Central memory CD4-positive, alpha-beta T cell (primary cell): ENCODE results near the gene PCYT1A.

ENCODE experiments used
- DNase-seq: peaks from one replicate; pipeline ENCODE4 v3.0.0; 2022

The PCYT1A gene

DNA sequence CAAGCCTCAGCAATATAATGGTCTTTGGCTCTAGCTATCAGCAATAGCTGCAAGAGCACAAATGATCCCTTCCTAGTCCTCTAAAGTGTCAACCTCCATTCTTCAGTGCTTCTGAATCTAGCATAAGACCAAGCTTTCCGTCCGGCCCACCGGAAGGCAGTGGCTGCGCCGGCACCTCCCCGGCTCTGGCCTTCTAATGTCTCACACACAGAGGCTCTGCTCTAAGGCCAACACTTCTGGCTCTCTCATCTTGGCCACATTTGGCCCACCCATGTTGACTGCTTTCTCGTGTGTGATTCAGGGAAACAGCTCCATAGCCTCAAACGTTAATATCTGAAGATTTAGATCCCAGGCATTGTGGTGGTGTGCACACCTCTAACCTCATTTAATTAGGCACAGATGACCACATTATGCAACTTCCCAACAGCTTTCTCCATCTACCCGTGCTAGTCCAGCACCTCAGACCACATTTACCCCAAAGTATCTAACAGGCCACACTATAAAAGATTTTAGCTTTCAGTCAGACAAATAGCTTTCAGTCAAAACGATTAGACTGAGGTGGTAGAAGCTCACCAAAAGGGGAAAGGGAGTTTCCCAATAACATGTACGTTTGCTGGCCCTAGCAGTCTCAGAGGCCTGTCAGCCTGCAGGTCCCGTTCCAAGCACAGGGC lies 51.9 kb downstream of the PCYT1A start:
- no peak for DNase-seq

DNA sequence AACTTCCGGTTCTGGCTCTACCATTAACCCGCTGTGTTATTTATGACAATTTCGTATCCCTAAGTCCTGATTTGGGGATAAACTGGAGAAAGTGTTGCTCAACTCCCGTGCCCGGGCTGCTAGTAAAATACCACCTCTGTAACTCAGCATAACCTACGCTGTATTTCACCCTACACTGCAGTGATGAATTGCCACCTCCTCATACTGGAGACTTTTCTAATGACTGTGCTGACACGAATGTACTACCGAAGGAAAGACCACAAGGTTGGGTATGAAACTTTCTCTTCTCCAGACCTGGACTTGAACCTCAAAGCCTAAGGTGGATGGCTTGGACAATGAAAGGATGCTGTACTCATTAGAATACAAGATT lies 54.7 kb downstream of the PCYT1A start:
- DNase-seq: no peak

DNA sequence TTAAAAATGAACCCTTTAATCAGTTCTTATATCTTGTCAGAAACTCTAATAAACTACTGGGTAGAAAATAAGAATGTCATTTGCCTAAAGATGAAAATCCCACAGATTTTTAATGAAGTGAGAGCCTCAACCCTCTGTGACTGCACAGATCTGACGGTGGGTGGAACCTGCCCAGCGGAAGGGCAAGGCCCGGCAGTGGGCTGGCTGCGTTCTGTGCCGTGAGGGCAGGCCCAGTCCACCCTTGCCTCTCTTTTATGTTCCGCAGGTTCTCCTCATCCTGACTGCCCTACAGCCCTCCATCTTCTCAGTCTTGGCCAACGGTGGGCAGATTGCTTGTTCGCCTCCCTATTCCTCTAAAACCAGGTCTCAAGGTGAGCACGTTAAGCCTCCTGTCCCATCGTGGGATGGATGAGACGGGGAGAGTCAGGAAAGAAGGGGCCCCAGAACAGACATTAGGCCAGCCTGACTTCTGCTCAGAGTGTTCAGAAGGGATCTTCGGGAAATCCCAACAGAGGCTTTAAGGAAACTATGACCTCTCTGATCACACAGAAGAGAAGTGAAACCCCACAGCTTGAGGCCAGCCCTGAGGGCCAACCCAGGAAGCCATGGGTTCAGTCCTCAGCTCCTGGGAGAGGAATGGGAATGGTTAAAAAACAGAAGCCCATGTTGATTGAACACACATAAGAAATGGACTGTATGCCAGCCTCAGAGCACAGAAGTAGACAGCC lies 55.2 kb downstream of the PCYT1A start:
- DNase-seq: no peak

DNA sequence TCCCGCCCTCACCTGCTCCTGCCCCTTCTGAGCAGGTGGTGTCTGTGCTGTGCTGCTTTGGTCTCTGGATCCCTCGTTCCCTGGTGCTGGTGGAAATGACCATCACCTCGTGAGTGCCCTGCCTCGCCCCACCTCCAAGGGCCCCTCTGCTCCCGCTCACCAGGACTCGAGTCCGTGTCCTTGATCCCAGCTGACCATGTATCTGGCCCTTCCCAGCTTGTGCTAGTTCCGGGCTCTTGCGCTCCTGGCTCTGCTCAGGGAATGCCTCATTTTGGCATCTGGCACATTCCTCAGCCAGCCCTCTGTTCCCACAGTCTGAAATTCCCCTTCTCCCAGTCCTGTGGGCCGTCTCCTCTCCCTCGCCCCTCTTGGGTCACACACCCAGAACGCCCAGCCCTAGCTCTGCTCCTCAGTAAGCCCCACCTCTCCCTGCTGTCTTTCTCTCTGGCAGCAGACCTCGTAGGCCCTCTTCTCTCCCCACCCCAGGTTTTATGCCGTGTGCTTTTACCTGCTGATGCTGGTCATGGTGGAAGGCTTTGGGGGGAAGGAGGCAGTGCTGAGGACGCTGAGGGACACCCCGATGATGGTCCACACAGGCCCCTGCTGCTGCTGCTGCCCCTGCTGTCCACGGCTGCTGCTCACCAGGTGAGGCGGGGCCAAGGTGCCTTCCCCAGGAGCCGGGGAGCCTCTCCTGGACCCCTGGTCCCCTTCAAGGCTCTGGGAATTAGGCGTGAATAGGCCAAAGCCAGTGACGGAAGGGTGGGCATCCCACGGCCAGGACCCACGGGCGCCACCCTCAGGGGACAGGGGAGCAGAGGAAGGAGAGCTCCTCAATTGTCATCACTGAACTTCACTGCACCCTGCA lies 59.7 kb downstream of the PCYT1A start:
- DNase-seq: no peak

DNA sequence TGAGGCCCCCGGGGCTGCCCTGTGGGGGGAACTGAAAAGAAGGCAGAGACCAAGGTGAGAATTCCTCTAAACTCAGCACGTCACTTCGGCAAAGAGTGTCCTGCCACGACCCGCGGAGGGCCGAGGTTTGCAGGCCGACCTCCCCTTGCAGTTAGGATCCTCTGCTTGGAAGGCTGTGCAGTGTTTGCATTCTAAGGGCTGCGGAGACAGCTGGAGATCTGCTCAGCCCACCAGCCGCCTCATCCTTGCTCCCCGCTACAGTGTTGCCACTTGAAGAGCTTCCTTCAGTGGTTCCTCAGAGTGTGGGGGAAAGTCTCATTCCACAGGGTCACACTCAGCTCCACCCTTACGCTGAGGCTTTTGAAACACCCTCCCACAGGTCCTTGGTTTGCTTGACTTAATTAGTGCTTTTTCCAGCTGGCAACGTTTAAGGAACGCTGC lies 60.4 kb downstream of the PCYT1A start:
- no peak for DNase-seq

DNA sequence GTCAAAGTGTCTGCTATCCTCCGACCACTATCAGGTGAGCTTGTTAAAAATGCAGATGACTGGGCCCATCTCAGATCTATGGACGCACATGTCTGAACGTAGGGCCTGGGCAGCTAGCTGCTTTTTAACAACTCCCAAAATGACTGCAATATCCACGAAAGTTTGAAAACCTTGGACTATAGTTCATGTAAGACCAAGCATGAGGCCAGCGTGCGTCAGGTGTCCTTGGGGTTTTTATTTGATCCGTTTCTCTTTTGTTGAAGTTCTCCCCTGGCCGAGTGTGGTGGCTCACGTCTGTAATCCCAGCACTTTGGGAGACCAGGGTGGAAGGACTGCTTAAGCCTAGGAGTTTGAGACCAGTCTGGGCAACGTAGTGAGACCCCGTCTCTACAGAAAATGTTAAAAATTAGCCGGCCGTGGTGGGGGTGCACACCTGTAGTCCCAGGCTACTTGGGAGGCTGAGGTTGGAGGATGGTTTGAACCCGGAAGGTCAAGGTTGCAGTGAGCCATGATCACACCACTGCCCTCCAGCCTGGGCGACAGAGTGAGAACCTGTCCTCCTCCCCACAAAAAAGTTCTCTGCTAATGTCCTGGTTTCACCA lies 61.7 kb downstream of the PCYT1A start:
- DNase-seq: no peak

DNA sequence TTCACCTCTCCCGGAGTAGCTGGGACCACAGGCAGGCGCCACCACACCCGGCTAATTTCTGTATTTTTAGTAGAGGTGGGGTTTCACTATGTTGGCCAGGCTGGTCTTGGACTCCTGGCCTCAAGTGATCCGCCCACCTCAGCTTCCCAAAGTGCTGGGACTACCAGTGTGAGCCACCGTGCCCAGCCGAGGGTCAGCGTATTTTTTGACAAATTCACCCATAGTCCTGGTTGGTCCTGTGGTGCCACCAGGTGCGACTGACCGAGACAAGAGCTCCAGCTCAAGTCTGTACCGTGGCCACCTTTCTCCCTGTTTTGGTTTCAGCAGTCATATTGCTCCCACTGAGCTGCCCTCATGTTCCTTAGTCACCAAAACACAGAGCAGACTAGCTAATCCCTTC lies 62.4 kb downstream of the PCYT1A start:
- no peak for DNase-seq

DNA sequence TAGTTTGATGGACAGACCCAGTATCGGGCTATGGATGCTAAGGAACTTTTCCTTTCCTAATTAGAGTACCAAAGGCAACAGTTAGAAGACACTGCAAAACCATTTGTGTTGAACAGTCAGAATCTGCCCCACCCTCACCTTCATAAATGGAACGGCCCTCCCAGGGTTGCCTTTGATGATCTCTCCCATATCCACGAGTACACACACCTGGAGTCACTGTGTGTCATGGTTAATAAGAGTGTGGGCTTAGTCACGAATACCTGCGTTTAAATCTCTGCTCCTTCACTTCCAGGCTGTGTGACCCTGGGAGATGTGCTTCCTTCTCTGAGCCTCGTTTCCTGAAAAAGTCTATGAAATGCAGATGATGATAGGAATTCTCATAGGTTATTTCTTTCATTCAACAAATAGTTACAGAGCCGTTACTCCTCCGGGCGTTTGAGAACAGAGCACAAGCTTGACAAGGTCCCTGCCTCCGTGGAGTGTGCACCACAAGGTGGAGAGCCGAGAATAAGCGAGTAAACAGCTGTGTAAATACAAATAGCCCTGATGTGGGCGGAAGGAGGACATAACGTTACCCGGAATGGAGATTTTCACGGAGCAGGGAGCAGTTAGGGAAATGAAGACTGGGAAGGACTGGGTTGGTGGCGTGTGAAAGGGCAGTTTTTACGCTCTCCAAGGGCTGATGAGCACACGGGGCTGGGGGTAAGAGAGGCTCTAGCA lies 64.5 kb downstream of the PCYT1A start:
- no peak for DNase-seq

DNA sequence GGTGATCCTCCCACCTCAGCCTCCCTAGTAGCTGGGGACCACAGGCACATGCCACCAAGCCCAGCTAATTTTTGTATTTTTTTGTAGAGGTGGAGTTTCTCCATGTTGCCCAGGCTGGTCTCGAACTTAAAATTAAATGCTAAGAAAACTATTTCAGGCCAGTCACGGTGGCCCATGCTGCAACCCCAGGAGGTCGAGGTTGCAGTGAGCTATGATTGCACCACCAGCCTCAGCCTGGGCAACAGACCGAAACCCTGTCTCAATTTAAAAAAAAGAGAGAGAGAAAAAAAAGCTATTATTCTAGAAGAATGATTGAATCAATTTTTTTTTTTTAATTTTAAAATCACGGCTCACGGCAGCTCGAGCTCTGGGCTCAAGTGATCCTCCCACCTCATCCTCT lies 66.5 kb downstream of the PCYT1A start:
- DNase-seq: no peak

DNA sequence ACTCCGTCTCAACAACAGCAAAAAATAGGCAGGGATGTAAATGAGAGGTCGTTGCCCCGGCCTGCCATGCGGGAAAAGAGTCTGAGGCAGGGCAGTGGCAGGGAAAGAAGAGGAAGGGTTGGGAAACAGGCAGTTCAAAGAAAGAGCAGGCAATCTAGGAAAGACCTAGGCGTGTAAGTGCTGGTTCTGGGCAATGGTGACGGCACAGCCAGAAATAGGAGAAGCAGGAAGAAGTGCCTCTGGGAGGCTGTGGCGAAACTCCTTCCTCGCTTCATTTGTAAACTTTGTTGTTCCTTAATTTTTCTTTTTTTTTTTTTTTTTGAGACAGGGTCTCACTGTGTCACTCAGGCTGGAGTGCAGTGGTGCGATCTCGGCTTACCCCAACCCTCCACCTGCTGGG lies 66.9 kb downstream of the PCYT1A start:
- no peak for DNase-seq

DNA sequence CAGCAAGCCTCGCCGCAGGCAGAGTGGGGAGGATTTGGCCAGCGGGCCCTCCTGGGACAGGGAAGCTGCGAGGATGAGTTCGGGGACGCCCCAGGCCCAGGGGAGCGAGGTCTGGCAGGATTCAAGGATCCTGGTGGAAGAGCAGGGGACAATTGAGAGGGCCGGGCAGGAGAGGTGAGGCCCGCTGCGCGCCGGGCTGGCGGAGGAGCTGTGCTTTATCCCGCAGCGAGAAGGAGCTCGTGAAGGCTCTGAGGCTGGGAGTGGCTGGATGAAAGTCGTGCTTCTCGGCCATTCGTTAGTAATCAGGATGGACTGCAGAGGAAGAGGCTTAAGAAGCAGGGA lies 67.6 kb downstream of the PCYT1A start:
- DNase-seq: no peak

DNA sequence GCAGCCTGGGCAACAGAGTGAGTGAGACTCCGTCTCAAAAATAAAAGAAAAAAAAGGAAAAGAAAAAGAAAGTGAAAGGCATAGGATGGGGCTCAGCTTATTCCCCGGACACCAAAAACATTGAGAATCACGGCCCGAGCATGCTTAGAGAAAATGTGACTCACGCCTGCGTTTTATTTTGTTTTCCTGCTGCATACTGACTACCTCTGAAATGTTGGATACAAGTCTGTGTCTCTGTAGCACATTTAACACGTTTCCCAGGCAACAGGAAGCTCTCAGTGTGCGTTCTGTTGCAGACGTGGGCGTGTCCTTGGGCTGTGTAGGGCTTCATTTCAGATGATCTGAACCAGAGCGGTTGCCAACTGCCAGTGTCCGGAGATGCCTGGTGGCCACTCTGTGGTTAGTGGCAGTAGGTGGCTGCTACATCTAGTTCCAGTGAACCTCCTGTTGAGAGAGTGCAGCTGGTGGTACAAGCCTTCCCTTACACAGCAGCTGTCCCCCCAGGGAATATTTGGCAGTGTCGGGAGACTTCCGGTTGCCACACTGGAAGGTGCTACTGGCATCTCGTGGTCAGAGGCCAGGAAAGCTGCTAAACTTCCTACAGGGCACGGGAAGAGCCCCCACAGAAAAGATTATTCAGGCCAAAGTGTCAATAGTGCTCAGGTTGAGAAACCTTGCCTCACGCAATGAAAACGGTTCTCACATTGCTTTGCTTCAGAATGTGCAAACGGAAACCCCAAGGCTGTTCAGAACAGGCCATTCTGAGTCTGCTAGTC lies 68.1 kb downstream of the PCYT1A start:
- DNase-seq: peak; percentile 74

DNA sequence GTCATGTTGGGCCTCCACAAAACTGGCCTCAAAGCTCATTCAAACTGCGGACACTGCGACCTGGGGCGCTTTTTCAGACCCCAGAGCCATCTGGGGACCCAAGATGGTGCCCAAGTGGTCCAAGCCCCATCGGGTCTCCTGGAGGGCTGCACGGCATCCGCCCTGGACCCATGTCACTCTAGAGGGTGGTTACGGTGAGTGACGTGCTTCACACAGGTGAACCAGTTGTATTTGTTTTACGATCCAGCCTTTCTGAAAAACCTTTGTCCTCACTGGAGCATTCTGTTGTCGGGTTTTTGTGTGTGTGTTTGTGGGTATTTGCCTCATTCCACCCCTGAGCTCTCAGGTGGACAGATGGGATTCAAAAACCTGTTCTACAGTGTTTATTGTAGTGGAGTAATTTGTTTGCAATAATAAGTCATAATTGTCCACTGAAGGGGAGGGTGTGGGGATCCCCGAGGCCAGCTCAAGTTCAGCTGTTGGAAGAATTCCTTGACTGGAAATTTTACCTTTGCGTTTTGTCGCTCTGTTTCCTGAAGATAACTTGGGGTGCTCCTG lies 69.3 kb downstream of the PCYT1A start:
- DNase-seq: no peak

DNA sequence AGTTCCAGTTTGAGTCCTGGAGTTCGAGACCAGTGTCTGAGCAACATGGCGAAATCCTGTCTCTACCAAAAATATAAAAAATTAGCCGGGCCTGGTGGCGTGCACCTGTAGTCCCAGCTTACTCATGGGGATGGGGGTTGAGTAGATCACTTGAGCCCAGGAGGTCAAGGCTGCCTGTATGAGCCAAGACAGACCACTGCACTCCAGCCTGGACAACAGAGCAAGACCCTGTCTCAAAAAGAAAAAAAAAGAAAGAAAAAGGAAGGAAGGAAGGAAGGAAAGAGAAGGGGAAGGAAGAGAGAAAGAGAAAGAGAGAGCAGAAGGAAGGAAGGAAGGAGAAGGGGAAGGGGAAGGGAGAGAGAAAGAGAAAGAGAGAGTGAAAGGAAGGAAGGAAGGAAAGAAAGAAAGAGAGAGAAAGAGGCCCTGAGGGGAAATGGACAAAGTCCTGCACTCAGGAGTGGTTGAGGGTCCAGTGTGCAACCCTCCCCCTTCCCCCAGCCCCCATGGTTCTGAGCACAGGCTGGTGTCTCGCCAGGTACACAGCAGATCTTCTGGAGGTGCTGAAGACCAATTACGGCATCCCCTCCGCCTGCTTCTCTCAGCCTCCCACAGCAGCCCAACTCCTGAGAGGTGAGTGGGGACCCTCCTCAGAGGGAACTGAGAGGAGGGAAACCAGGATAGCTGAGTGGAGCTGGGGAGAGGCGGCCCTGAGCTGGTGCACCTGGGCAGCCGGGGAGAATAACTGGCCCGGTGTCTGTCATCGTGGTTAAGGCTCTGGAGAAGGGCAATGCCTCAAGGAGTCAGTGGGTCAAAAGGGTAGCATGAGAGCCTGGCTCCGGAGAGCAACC lies 70.0 kb downstream of the PCYT1A start:
- DNase-seq: no peak

DNA sequence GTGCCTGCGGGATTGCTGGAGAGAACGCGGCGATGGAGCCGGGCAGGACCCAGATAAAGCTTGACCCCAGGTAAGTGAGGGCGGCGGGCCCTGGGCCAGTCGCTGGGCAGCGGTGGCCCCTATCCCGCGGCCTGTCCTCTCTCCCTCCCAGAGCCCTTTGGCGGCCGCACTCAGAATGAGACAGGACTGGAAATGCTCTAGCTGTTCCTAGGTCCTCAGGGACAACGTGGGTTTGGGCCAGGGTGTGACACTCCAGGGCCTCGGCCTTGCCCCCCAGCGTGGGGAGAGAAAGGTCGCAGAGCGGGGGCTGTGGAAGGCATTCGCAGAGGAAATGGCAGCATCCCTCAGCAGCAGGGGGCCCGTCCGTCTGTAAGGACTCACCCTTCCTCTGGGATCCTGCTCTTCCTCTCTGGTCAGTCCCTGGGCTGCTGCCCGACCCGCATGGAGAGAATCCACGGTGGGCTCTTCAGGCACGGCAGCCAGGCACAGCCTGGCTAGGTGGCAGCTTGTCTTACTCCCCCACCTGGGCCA lies 70.8 kb downstream of the PCYT1A start:
- no peak for DNase-seq

DNA sequence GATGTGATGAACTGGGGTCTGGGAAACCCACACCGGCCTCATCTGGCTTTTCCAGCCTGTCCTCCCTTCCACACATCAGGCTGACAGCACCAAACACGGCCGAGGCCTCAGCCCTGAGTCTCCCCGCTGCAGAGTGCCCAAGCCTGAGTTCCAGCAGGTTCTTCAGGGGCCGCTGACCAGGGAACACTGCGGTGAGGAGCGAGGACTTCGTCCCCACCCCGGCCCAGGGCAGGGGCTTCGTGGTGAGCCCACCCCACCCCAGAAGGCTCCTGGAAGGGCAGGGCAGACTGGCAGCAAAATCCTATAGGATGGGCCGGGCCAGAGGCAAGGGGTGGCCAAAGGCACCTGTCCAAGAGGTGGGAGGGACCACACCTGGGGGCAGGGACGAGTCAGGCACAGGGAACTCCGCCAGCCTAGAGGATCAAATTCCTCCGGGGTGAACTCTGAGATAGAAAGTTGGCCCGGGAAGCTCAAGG lies 71.4 kb downstream of the PCYT1A start, which contains the start of gene SLC51A:
TSS of gene SLC51A (plus strand) at position 446 of the 476 bp plus-strand sequence. CDS start 179 bp downstream, outside the sequence.
- DNase-seq: no peak

DNA sequence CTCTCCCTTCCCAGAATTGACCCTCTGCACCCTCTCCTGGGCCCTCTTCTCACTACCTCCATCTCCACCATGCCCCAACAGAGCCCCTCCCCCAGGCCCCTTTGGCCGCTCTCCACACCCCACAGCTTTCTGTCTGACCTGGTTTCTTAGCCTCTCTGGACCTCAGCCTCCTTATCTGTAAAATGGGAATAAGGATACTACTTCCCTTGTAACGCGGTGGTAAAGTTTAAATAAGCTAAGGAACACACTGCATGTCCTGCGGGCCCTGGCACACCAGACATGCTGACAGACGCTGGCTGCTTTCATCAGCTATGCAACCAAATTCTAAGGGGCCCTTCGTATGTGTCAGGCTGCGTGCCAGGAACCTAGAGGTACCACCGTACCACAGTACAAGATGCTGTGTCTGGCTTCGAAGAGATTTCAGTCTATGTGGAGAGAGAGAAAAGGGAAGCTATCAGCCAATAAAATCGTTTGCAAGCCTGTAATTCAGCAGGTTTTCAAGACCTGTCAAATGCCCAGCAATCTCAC lies 72.0 kb downstream of the PCYT1A start:
- DNase-seq: no peak

DNA sequence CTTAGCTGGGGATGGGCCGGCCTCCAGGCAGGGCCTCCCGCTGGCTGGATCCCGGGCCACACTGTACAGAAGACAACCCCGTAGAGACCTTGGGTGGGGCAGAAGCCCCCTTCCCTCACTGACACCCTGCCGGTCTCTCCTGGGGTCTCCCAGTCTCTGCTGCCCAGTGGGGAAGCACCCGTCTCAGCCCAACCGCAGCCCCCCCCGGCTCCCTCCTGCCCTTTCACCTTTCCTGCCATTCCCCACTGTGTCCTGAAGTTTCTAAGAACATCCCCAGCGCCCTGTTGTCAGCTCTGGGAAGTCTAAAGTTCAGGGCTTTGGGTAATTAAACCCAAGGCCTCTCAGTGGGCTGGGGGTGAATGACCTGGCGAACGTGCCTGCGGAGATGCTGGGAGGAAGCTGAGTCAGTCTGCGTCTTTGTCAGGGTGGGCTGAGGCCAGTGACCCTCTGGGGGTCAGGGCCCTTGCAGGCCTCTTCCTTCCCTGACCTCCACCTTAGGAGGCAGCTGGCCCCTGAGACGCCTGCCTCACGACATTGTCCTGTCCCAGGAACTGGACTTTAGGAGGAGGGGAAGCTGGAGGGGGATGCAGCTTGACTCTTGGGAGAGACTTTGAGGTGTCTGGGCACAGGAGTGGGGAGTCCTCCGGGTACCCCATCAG lies 72.6 kb downstream of the PCYT1A start:
- DNase-seq: no peak
